WERI-Rb-1 (cell line): Measurements from ENCODE around the gene CACNA2D2.
A peak's percentile ranks its signal among the peaks of the same experiment; 100 is the strongest.

Experiments
- DNase-seq: peaks from one replicate; pipeline ENCODE4 v3.0.0-alpha.2; 2020
- H3K27ac ChIP-seq: fragments of 250-450 bp; sonication (Bioruptor Pico); 2 replicates; pipeline ENCODE4 v1.5.1; 2020; ENCODE audit warnings: mild to moderate bottlenecking, moderate library complexity
- H3K27me3 ChIP-seq: fragments of 250-450 bp; sonication (Bioruptor Pico); 2 replicates; pipeline ENCODE4 v1.5.1; 2021; ENCODE audit warnings: mild to moderate bottlenecking, low read depth, moderate library complexity; ENCODE audit not compliant: insufficient read depth, severe bottlenecking
- H3K36me3 ChIP-seq: fragments of 250-450 bp; sonication (Bioruptor Pico); 2 replicates; pipeline ENCODE4 v1.5.1; 2020; ENCODE audit warnings: mild to moderate bottlenecking, moderate library complexity
- H3K4me3 ChIP-seq: 2 replicates; pipeline ENCODE4 v1.5.1; 2011; ENCODE audit warnings: low read depth, mild to moderate bottlenecking, control low read depth, low read length
- H3K9me3 ChIP-seq: fragments of 250-450 bp; sonication (Bioruptor Pico); 2 replicates; pipeline ENCODE4 v1.5.1; 2021; ENCODE audit warnings: mild to moderate bottlenecking, moderate library complexity; ENCODE audit not compliant: severe bottlenecking
- TF ChIP-seq, protein P1 (sequence below): IDR thresholded peaks from 2 replicates; pipeline ENCODE4 v1.5.1; 2011; ENCODE audit warnings: low read depth, mild to moderate bottlenecking, control low read depth, inconsistent platforms, low read length

The CACNA2D2 gene

DNA sequence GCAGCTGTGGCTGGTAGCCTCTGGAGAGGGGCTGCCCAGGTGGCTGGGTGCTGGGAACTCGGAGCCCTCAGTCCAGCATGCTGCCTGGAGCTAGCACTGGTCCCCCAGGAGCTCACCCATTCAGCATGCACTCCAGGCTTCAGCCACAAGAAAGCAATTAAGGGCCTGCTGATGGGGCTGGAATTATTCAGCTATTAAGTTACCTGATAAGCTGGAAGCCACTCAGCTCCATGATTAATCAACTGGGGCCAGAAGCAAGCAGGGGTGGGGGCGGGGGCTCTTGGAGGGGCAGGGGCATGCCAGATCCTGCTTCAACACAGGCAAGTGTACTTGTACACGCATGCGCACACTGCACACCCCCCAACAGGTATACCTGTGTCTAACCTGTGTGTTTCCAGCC, 122.1 kb downstream of the CACNA2D2 start:
- Histone ChIP-seq H3K36me3 (no peaks in the 10 kb centered on the region), H3K9me3 (no peaks in the 10 kb centered on the region), H3K27ac (peak overlapping the region; percentile 68), H3K4me3 (no peak overlapping the region), H3K27me3 (no peaks in the 10 kb centered on the region)
- TF ChIP-seq, protein P1, sequence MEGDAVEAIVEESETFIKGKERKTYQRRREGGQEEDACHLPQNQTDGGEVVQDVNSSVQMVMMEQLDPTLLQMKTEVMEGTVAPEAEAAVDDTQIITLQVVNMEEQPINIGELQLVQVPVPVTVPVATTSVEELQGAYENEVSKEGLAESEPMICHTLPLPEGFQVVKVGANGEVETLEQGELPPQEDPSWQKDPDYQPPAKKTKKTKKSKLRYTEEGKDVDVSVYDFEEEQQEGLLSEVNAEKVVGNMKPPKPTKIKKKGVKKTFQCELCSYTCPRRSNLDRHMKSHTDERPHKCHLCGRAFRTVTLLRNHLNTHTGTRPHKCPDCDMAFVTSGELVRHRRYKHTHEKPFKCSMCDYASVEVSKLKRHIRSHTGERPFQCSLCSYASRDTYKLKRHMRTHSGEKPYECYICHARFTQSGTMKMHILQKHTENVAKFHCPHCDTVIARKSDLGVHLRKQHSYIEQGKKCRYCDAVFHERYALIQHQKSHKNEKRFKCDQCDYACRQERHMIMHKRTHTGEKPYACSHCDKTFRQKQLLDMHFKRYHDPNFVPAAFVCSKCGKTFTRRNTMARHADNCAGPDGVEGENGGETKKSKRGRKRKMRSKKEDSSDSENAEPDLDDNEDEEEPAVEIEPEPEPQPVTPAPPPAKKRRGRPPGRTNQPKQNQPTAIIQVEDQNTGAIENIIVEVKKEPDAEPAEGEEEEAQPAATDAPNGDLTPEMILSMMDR, result no peak
- peak; percentile 48 for DNase-seq

DNA sequence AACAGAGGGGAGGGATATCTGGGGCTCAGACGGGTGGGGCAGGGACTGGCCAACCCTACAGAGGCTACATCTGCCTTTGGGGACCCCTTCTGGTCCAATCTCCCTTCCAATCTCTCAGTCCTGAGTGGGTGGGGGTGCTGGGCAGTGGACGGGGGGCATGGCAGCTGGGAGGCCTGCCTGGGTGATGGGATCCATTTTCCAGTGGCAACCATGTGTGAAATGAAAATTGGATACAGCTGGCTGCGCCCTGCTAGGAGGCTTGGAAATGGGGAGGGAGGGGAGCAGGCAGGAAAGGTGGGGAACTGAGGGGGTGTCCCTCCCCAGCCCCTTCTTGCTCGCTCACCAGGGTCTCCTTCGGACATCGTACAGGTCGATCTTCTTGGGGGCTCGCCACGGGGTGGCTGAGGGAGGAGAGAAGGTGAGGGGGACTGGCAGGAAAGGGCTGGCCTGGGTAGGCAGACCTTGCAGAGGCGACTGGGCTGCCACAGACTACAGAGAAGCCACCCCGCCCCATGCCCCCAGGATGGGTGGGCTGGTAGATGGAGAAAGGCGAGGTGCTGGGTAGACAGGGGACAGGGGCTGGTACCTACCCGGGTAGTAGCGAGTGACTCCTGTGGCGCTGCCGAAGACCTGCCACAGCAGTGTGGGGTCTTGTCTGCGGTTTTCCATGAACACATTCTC, 122.9 kb downstream of the CACNA2D2 start:
- Histone ChIP-seq H3K4me3 (no peak overlapping the region), H3K27me3 (no peaks in the 10 kb centered on the region)
- TF ChIP-seq, protein P1, result no peak

DNA sequence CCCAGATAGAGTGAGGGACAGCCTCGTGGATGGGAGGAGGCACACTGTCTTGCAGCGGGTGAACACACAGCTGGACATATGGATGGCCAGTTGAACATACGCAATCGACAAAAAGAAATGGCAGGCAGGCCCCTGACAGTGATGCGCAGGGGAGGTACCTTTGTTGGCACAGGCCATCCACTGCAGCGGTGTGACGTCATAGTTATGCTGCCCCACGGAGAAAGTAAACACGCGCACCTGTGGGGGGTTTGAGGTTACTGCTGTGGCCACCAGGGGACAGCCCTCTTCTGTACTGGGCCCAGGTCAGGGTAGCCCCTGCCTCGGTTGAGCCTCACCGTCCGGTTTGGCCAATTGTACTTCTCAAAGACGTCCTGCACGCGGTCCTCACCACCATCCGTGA, 124.7 kb downstream of the CACNA2D2 start:
- H3K9me3 ChIP-seq, result no peaks in the 10 kb centered on the region
- TF ChIP-seq, protein P1, result 0 out of 2 replicates have a peak, but pooled peaks have one; percentile 11
- H3K27ac ChIP-seq, result no peak overlapping the region
- DNase-seq, result no peak
- no peak overlapping the region for H3K4me3 ChIP-seq
- H3K36me3 ChIP-seq, result no peaks in the 10 kb centered on the region
- H3K27me3 ChIP-seq, result no peaks in the 10 kb centered on the region

More for the DNA sequence above, 122.9 kb downstream of the CACNA2D2 start:
- Histone ChIP-seq H3K27ac (peak overlapping the region; percentile 68), H3K36me3 (no peaks in the 10 kb centered on the region), H3K9me3 (no peaks in the 10 kb centered on the region)
- DNase-seq, result no peak

DNA sequence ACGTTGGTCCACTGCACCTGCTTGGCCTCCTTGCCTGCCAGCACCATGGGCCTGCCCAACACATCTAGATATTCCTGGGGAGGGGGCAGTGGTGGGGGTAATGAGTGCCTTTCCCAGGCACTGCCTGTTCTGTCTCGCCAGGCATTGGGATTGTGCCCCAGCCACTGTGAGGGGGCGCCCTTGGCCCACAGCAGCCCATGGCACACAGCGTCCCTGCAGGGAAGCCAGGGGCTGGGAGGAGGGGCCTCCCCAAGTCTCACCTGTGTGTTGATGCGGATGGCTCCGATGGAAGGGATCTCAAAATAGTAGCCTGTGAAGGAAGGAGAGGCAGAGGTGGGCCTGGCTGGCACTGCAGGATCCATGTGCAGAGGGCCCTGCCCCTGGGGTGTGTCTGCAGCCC, 125.4 kb downstream of the CACNA2D2 start:
- no peak overlapping the region for H3K4me3 ChIP-seq
- TF ChIP-seq, protein P1, result no peak
- no peaks in the 10 kb centered on the region for H3K27me3 ChIP-seq
- no peaks in the 10 kb centered on the region for H3K9me3 ChIP-seq
- H3K36me3 ChIP-seq, result no peaks in the 10 kb centered on the region
- no peak overlapping the region for H3K27ac ChIP-seq
- DNase-seq, result no peak

DNA sequence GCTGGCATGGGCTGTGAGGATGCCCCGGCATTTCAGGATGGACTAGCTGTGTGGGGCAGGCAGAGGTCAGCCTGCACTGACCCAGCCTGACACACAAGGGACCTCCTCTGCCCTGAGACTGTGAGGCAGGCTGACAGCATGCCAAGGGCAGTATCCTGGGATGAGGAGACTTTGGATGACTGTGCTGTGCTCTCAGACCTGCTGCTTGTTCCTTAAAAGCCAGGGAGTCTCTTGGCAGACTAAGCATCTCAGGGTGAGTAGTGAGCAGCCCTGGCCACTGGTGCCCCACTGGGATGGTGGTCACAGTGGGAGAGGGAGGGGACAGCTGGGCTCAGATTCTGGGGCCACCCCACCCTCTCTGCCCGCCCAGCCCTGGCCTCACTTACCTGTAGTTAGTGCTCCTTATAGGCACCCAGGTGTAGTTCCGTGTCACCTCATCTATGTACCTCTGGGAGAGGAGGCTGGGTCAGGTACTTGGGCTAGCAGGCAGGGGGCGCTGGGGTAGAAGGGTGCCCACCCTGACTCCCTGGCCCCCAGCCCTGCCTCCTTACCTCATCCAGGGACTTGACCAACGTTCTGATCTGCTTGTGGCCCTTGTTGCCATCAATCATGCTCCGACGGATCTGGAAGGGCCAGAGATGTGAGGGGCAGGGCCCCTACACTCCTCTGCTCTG, 128.0 kb downstream of the CACNA2D2 start:
- Histone ChIP-seq H3K36me3 (no peaks in the 10 kb centered on the region), H3K9me3 (no peaks in the 10 kb centered on the region), H3K27me3 (no peaks in the 10 kb centered on the region), H3K27ac (no peak overlapping the region), H3K4me3 (no peak overlapping the region)
- TF ChIP-seq, protein P1, result peak; percentile 64
- peak; percentile 39 for DNase-seq
